Measurements from ENCODE around the gene NACC2.

Gene NACC2

DNA sequence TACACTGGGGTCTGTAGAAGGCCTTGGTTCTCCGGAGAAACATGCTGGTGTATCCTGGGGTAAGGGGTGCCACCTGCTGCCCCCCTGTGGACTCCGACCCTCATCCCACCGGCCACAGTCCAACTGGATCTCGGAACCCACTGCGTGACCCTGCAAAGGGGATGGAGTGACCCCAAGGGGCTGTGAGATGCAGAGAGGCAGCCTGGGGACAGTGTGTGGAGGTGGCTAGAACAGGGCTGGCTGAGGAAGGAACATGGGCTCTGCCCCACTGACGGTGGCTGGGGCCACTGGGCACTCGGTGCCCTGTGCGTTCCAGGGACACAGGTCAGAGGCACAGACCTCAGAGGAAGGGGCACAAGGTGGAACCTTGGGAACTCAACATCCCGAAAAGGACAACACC is 2.3 kb downstream of the NACC2 start:
- Histone ChIP-seq H3K14ac (ENCODE audit: low read length) (no peak overlapping the region), H3K18ac (ENCODE audit: low read length) (no peak overlapping the region), H3K36me3 (ENCODE audit: control insufficient read depth in 1 of 2, insufficient read depth in 2 of 2, low read length in 2 of 2) (peaks cover 0 to 7% of the 10 kb centered on the region in 2 experiments), H3K79me2 (ENCODE audit: control insufficient read depth, insufficient read depth, low read length, poor library complexity) (peaks cover 15% of the 10 kb centered on the region), H2AK5ac (ENCODE audit: low read length) (peak overlapping the region; percentile 3), H2AFZ (ENCODE audit: insufficient read depth, low read length, poor library complexity) (no peak overlapping the region), H3K4ac (ENCODE audit: low read depth, low read length) (peak overlapping the region; percentile 5), H3K79me1 (ENCODE audit: low read length) (peaks cover 25% of the 10 kb centered on the region), H3K4me1 (ENCODE audit: control insufficient read depth in 1 of 2, insufficient read depth in 2 of 2, low read length in 2 of 2) (peaks cover 31% of the 10 kb centered on the region in 2 experiments), H3K4me3 (ENCODE audit: low read depth, low read length) (no peak overlapping the region), H3K9me3 (ENCODE audit: insufficient read depth, low read depth, low read length) (no peaks in the 10 kb centered on the region), H3K23ac (ENCODE audit: low read length) (no peak overlapping the region), H3K27me3 (ENCODE audit: insufficient read depth, low read length) (no peaks in the 10 kb centered on the region), H2BK12ac (ENCODE audit: low read length) (no peak overlapping the region), H3K27ac (ENCODE audit: low read depth, low read length) (no peak overlapping the region), H3K9ac (ENCODE audit: low read length) (no peak overlapping the region), H4K8ac (ENCODE audit: low read depth, low read length) (no peak overlapping the region), H3K4me2 (ENCODE audit: low read length) (no peak overlapping the region), H4K91ac (ENCODE audit: low read depth, low read length) (no peak overlapping the region), H4K12ac (ENCODE audit: low read depth, low read length) (no peak overlapping the region), H2BK5ac (ENCODE audit: low read depth, low read length, poor library complexity) (no peak overlapping the region), H2BK120ac (ENCODE audit: insufficient read depth, low read length, poor library complexity) (no peak overlapping the region)
- no peak for DNase-seq
- no CpG with 5 or more reads among the region's 9 CpGs for WGBS (ENCODE audit: extremely low coverage, insufficient coverage, insufficient read length)

- Histone ChIP-seq H3K23ac (ENCODE audit: low read length) (no peak overlapping the region), H3K9ac (ENCODE audit: low read length) (no peak overlapping the region), H3K27me3 (ENCODE audit: insufficient read depth, low read length) (no peaks in the 10 kb centered on the region), H2BK5ac (ENCODE audit: low read depth, low read length, poor library complexity) (no peak overlapping the region), H3K27ac (ENCODE audit: low read depth, low read length) (no peak overlapping the region), H4K8ac (ENCODE audit: low read depth, low read length) (no peak overlapping the region), H3K4me1 (ENCODE audit: control insufficient read depth in 1 of 2, insufficient read depth in 2 of 2, low read length in 2 of 2) (peaks cover 31% of the 10 kb centered on the region in 2 experiments), H3K14ac (ENCODE audit: low read length) (no peak overlapping the region), H3K4me3 (ENCODE audit: low read depth, low read length) (no peak overlapping the region), H2AK5ac (ENCODE audit: low read length) (peak overlapping the region; percentile 27), H3K79me1 (ENCODE audit: low read length) (peaks cover 25% of the 10 kb centered on the region), H3K4ac (ENCODE audit: low read depth, low read length) (peak overlapping the region; percentile 5), H3K79me2 (ENCODE audit: control insufficient read depth, insufficient read depth, low read length, poor library complexity) (peaks cover 15% of the 10 kb centered on the region), H3K36me3 (ENCODE audit: control insufficient read depth in 1 of 2, insufficient read depth in 2 of 2, low read length in 2 of 2) (peaks cover 0 to 7% of the 10 kb centered on the region in 2 experiments), H2AFZ (ENCODE audit: insufficient read depth, low read length, poor library complexity) (no peak overlapping the region), H2BK12ac (ENCODE audit: low read length) (peak overlapping the region; percentile 9), H4K12ac (ENCODE audit: low read depth, low read length) (no peak overlapping the region), H3K9me3 (ENCODE audit: insufficient read depth, low read depth, low read length) (no peaks in the 10 kb centered on the region), H2BK120ac (ENCODE audit: insufficient read depth, low read length, poor library complexity) (no peak overlapping the region), H4K91ac (ENCODE audit: low read depth, low read length) (peak overlapping the region; percentile 45), H3K18ac (ENCODE audit: low read length) (peak overlapping the region; percentile 64), H3K4me2 (ENCODE audit: low read length) (no peak overlapping the region)
- WGBS (ENCODE audit: extremely low coverage, insufficient coverage, insufficient read length): no CpG with 5 or more reads among the region's 10 CpGs
- no peak for DNase-seq
These were observed 2.8 kb downstream of the NACC2 start for GRCh38 chr9:136092353-136092650.

GRCh38 chr9:136091582-136092352 is 3.3 kb downstream of the NACC2 start:
- Histone ChIP-seq H3K79me1 (ENCODE audit: low read length) (peaks cover 25% of the 10 kb centered on the region), H3K27me3 (ENCODE audit: insufficient read depth, low read length) (no peaks in the 10 kb centered on the region), H3K23ac (ENCODE audit: low read length) (no peak overlapping the region), H3K4me1 (ENCODE audit: control insufficient read depth in 1 of 2, insufficient read depth in 2 of 2, low read length in 2 of 2) (peaks cover 31% of the 10 kb centered on the region in 2 experiments), H4K91ac (ENCODE audit: low read depth, low read length) (peak overlapping the region; percentile 58), H3K36me3 (ENCODE audit: control insufficient read depth in 1 of 2, insufficient read depth in 2 of 2, low read length in 2 of 2) (peaks cover 0 to 7% of the 10 kb centered on the region in 2 experiments), H3K9me3 (ENCODE audit: insufficient read depth, low read depth, low read length) (no peaks in the 10 kb centered on the region), H2BK12ac (ENCODE audit: low read length) (peak overlapping the region; percentile 30), H3K4me2 (ENCODE audit: low read length) (peak overlapping the region; percentile 21), H3K9ac (ENCODE audit: low read length) (no peak overlapping the region), H3K4ac (ENCODE audit: low read depth, low read length) (peak overlapping the region; percentile 5), H3K14ac (ENCODE audit: low read length) (peak overlapping the region; percentile 24), H4K8ac (ENCODE audit: low read depth, low read length) (peak overlapping the region; percentile 26), H3K18ac (ENCODE audit: low read length) (peak overlapping the region; percentile 64), H2BK120ac (ENCODE audit: insufficient read depth, low read length, poor library complexity) (no peak overlapping the region), H3K79me2 (ENCODE audit: control insufficient read depth, insufficient read depth, low read length, poor library complexity) (peaks cover 15% of the 10 kb centered on the region), H2AK5ac (ENCODE audit: low read length) (peak overlapping the region; percentile 27), H2AFZ (ENCODE audit: insufficient read depth, low read length, poor library complexity) (no peak overlapping the region), H2BK5ac (ENCODE audit: low read depth, low read length, poor library complexity) (peak overlapping the region; percentile 34), H4K12ac (ENCODE audit: low read depth, low read length) (no peak overlapping the region), H3K27ac (ENCODE audit: low read depth, low read length) (peak overlapping the region; percentile 44), H3K4me3 (ENCODE audit: low read depth, low read length) (no peak overlapping the region)
- no CpG with 5 or more reads among the region's 20 CpGs for WGBS (ENCODE audit: extremely low coverage, insufficient coverage, insufficient read length)
- DNase-seq: peak; percentile 18 to 53

DNA sequence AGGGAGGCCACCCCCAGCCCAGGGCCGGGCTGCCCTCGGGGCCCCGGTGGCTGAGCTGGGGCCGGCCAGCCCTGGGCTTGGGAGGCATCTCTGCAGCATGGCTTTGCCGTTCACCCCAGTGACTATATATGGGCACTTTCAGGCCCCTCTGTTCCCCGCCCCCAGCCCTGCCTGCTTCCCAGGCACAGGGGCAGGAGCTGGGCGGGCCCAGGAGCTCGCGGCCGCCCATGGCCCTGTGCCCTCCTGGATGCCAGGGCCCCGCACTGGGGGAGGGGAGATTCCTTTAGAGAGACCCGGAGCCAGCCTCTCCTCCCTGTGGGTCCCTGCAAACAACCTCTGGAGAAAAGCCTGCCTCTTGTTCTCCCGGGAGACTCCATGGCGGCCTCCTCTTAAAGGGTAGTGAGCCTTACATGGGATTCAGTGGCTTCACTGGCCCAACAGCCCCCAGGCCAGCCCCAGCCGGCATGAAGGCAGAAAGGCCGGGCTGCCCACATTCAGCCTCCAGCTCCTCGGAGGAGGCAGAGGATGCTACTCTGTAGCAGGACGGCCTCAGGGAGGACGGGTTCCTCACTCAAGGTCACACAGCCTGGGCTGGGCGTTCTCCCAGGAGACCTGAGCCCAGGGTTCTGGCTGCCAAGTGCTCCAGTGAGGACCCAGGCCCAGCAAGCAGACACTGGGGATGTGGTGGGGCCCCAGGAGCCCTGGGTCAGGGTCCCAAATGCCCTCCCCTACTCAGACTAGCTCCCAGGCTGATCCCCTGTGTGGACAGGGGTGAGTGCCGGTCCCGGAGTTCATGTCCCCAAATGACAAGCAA is 4.1 kb downstream of the NACC2 start:
- no CpG with 5 or more reads among the region's 22 CpGs for WGBS (ENCODE audit: extremely low coverage, insufficient coverage, insufficient read length)
- H4K8ac ChIP-seq (ENCODE audit: low read depth, low read length): no peak overlapping the region

More for the DNA sequence above, 4.1 kb downstream of the NACC2 start:
- DNase-seq: no peak
- Histone ChIP-seq H3K79me2 (ENCODE audit: control insufficient read depth, insufficient read depth, low read length, poor library complexity) (peaks cover 13% of the 10 kb centered on the region), H3K27ac (ENCODE audit: low read depth, low read length) (peak overlapping the region; percentile 44), H3K4me1 (ENCODE audit: control insufficient read depth in 1 of 2, insufficient read depth in 2 of 2, low read length in 2 of 2) (peaks cover 27 to 29% of the 10 kb centered on the region in 2 experiments), H3K18ac (ENCODE audit: low read length) (peak overlapping the region; percentile 10), H3K36me3 (ENCODE audit: control insufficient read depth in 1 of 2, insufficient read depth in 2 of 2, low read length in 2 of 2) (peaks cover 0 to 7% of the 10 kb centered on the region in 2 experiments), H3K79me1 (ENCODE audit: low read length) (peaks cover 25% of the 10 kb centered on the region), H2BK12ac (ENCODE audit: low read length) (no peak overlapping the region), H4K91ac (ENCODE audit: low read depth, low read length) (peak overlapping the region; percentile 58), H2AFZ (ENCODE audit: insufficient read depth, low read length, poor library complexity) (no peak overlapping the region), H3K4me2 (ENCODE audit: low read length) (peak overlapping the region; percentile 21), H3K14ac (ENCODE audit: low read length) (peak overlapping the region; percentile 19), H2BK5ac (ENCODE audit: low read depth, low read length, poor library complexity) (peak overlapping the region; percentile 34), H4K12ac (ENCODE audit: low read depth, low read length) (no peak overlapping the region), H3K4ac (ENCODE audit: low read depth, low read length) (peak overlapping the region; percentile 12), H3K4me3 (ENCODE audit: low read depth, low read length) (no peak overlapping the region), H3K23ac (ENCODE audit: low read length) (no peak overlapping the region), H2BK120ac (ENCODE audit: insufficient read depth, low read length, poor library complexity) (no peak overlapping the region), H3K9me3 (ENCODE audit: insufficient read depth, low read depth, low read length) (no peaks in the 10 kb centered on the region), H3K9ac (ENCODE audit: low read length) (no peak overlapping the region), H2AK5ac (ENCODE audit: low read length) (peak overlapping the region; percentile 40), H3K27me3 (ENCODE audit: insufficient read depth, low read length) (no peaks in the 10 kb centered on the region)

Data from trophoblast cell (in vitro differentiated cells and primary cell).